ENCODE results near the gene RFFL. TPM values are rescaled to one million over a fixed set of nuclear protein-coding genes. Genes with fewer than 3 reads are reported as not detected.
A peak's percentile ranks its signal among the peaks of the same experiment; 100 is the strongest.
"Not testable (repeated sequence)": the region's sequence is repeated elsewhere in the genome, so short reads cannot be mapped to it uniquely, and the experiment has no call there.

RFFL gene
- total RNA-seq, 2 donors from 2014 or later: 33.8 to 56.6 TPM

DNA sequence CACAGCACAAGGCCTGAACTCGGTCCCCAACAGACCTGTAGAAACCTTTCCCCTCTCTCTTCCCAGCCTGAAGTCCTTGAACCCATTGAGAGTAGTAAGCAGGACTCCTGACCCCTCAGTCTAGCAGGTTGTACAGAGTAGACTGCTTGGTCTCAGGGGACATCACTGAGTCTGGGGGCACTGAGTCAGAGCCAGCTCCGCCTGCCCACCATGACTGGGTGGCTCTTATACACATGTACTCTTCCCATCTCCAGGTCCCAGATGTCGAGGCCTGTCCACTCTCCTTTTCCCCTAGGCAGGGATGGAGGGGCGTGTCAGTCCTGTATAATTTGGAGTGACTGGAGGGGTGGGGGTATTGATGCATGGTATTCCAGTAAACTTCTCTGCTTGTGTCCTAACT, 59.7 kb downstream of the RFFL start:
- no peak for DNase-seq
- Mint-ChIP-seq H3K4me1 (no peaks in the 10 kb centered on the region), H3K4me3 (no peak overlapping the region), H3K27me3 (ENCODE audit: insufficient read depth) (no peaks in the 10 kb centered on the region), H3K9me3 (no peaks in the 10 kb centered on the region), H3K36me3 (ENCODE audit: low read depth) (peaks cover 83% of the 10 kb centered on the region), H3K27ac (peak overlapping the region; percentile 74)
- no peaks in the 10 kb centered on the region for H3K27me3 ChIP-seq (ENCODE audit: control insufficient read depth, insufficient read depth, low read length, poor library complexity, severe bottlenecking)
- TF ChIP-seq, protein P1, sequence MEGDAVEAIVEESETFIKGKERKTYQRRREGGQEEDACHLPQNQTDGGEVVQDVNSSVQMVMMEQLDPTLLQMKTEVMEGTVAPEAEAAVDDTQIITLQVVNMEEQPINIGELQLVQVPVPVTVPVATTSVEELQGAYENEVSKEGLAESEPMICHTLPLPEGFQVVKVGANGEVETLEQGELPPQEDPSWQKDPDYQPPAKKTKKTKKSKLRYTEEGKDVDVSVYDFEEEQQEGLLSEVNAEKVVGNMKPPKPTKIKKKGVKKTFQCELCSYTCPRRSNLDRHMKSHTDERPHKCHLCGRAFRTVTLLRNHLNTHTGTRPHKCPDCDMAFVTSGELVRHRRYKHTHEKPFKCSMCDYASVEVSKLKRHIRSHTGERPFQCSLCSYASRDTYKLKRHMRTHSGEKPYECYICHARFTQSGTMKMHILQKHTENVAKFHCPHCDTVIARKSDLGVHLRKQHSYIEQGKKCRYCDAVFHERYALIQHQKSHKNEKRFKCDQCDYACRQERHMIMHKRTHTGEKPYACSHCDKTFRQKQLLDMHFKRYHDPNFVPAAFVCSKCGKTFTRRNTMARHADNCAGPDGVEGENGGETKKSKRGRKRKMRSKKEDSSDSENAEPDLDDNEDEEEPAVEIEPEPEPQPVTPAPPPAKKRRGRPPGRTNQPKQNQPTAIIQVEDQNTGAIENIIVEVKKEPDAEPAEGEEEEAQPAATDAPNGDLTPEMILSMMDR (conservative IDR thresholded peaks at IDR 0.05): no peak
- no peaks in the 10 kb centered on the region for H3K9me3 ChIP-seq (ENCODE audit: control insufficient read depth, low read length)
- no peak overlapping the region for H3K4me3 ChIP-seq (ENCODE audit: low read length)
- no peak overlapping the region for H3K27ac ChIP-seq (ENCODE audit: low read depth, low read length)
- no peaks in the 10 kb centered on the region for H3K4me1 ChIP-seq (ENCODE audit: control insufficient read depth, insufficient read depth, low read length)
- 97% methylated on average over 3 of the region's 4 CpGs; no CpG with 5 or more reads in 1 of the 2 experiments for WGBS, 2 experiments (ENCODE audit: insufficient coverage in 1 of 2, insufficient read length in 1 of 2)
- H3K9ac ChIP-seq (ENCODE audit: extremely low read depth, low read length, poor library complexity, severe bottlenecking): no peak overlapping the region
- H3K36me3 ChIP-seq (ENCODE audit: control insufficient read depth, insufficient read depth, low read length): peaks cover 78% of the 10 kb centered on the region

DNA sequence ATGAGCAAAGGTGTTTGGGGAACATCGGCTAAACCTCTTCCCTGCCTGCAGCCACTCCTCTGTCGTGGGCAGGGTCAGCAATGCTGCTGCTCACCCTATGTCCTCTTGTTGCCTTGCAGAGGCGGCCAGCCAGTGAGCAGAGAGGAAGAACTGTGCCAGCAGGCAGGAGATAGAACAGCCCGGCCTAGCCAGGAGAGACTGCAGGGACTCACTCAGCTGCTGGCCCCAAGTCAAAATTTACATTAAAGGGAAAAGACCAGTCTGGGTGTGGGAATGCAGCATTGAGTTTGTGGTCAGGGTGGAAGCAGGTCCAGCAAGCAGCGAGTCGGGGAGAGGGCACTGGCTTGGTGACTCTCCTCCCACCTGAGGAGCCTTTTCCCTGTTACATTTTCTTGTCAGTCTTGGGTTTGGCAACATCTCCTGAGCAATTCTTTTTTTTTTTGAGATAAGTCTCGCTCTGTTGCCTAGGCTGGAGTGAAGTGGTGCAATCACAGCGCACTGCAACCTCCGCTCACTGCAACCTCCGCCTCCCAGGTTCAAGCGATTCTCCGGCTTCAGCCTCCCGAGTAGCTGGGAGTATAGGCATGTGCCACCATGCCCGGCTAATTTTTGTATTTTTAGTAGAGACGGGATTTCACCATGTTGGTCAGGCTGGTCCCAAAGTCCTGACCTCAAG, 60.5 kb downstream of the RFFL start:
- Histone ChIP-seq H3K27ac (ENCODE audit: low read depth, low read length) (no peak overlapping the region), H3K9ac (ENCODE audit: extremely low read depth, low read length, poor library complexity, severe bottlenecking) (no peak overlapping the region), H3K27me3 (ENCODE audit: control insufficient read depth, insufficient read depth, low read length, poor library complexity, severe bottlenecking) (no peaks in the 10 kb centered on the region), H3K4me3 (ENCODE audit: low read length) (no peak overlapping the region), H3K36me3 (ENCODE audit: control insufficient read depth, insufficient read depth, low read length) (peaks cover 81% of the 10 kb centered on the region), H3K4me1 (ENCODE audit: control insufficient read depth, insufficient read depth, low read length) (no peaks in the 10 kb centered on the region), H3K9me3 (ENCODE audit: control insufficient read depth, low read length) (no peaks in the 10 kb centered on the region)
- TF ChIP-seq, protein P1 (conservative IDR thresholded peaks at IDR 0.05): no peak
- 93 to 96% methylated on average over 9 to 15 of the region's 15 CpGs for WGBS, 2 experiments (ENCODE audit: insufficient coverage in 1 of 2, insufficient read length in 1 of 2)
- no peak for DNase-seq
- Mint-ChIP-seq H3K9me3 (no peaks in the 10 kb centered on the region), H3K4me3 (no peak overlapping the region), H3K4me1 (no peaks in the 10 kb centered on the region), H3K27ac (peak overlapping the region; percentile 74), H3K36me3 (ENCODE audit: low read depth) (peaks cover 84% of the 10 kb centered on the region), H3K27me3 (ENCODE audit: insufficient read depth) (no peaks in the 10 kb centered on the region)

DNA sequence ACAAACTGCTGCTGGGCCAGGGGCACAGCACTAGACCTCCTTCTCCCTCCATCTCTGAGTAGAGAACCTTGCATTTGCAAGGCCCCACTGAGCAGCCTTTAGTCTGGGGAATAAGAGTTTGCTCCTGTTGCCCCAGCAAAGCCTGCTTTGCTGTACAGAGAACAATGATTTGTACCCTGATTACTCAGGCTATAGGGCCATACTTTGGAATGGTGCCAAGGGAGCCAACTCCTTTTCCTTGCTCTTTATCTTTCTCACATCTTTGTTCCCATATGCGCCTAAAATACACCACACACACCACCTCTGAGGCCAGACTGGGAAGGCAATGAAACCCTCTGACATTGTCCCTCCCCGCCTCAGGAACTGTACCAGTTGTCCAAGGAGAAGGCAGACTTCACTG, 62.0 kb downstream of the RFFL start:
- no peak overlapping the region for H3K9ac ChIP-seq (ENCODE audit: extremely low read depth, low read length, poor library complexity, severe bottlenecking)
- TF ChIP-seq, protein P1 (conservative IDR thresholded peaks at IDR 0.05): no peak
- Mint-ChIP-seq H3K4me1 (no peaks in the 10 kb centered on the region), H3K27ac (no peak overlapping the region), H3K9me3 (no peaks in the 10 kb centered on the region), H3K4me3 (no peak overlapping the region), H3K27me3 (ENCODE audit: insufficient read depth) (no peaks in the 10 kb centered on the region), H3K36me3 (ENCODE audit: low read depth) (peaks cover 80% of the 10 kb centered on the region)
- peaks cover 83% of the 10 kb centered on the region for H3K36me3 ChIP-seq (ENCODE audit: control insufficient read depth, insufficient read depth, low read length)
- 96 to 100% methylated on average over 1 to 2 of the region's 2 CpGs for WGBS, 2 experiments (ENCODE audit: insufficient coverage in 1 of 2, insufficient read length in 1 of 2)
- H3K27me3 ChIP-seq (ENCODE audit: control insufficient read depth, insufficient read depth, low read length, poor library complexity, severe bottlenecking): no peaks in the 10 kb centered on the region
- peak; percentile 23 for DNase-seq
- H3K4me1 ChIP-seq (ENCODE audit: control insufficient read depth, insufficient read depth, low read length): no peaks in the 10 kb centered on the region
- H3K4me3 ChIP-seq (ENCODE audit: low read length): no peak overlapping the region
- H3K27ac ChIP-seq (ENCODE audit: low read depth, low read length): no peak overlapping the region
- H3K9me3 ChIP-seq (ENCODE audit: control insufficient read depth, low read length): no peaks in the 10 kb centered on the region

DNA sequence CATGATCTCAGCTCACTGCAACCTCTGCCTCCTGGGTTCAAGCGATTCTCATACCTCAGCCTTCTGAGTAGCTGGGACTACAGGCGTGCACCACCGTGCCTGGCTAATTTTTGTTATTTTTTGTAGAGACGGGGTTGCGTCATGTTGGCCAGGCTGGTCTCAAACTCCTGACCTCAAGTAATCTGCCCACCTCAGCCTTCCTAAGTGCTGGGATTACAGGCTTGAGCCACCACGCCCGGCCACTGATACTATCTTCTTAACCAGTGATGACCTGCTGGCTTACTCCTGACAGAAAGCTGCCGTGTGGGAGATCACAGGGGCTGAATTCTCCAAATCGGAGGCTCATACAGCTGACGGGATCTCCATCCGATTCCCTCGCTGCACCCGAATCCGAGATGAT, 62.5 kb downstream of the RFFL start:
- peaks cover 84% of the 10 kb centered on the region for H3K36me3 Mint-ChIP-seq (ENCODE audit: low read depth)
- not testable (repeated sequence) for H3K27ac ChIP-seq (ENCODE audit: low read depth, low read length); H3K27me3 Mint-ChIP-seq (ENCODE audit: insufficient read depth); H3K4me1 Mint-ChIP-seq; H3K4me3 Mint-ChIP-seq; H3K4me1 ChIP-seq (ENCODE audit: control insufficient read depth, insufficient read depth, low read length); H3K9ac ChIP-seq (ENCODE audit: extremely low read depth, low read length, poor library complexity, severe bottlenecking); H3K4me3 ChIP-seq (ENCODE audit: low read length); H3K9me3 Mint-ChIP-seq; H3K9me3 ChIP-seq (ENCODE audit: control insufficient read depth, low read length); H3K27me3 ChIP-seq (ENCODE audit: control insufficient read depth, insufficient read depth, low read length, poor library complexity, severe bottlenecking); H3K27ac Mint-ChIP-seq
- WGBS, 2 experiments (ENCODE audit: insufficient coverage in 1 of 2, insufficient read length in 1 of 2): 93 to 94% methylated on average over 14 of the region's 14 CpGs
- H3K36me3 ChIP-seq (ENCODE audit: control insufficient read depth, insufficient read depth, low read length): peaks cover 83% of the 10 kb centered on the region
- peak; percentile 18 for DNase-seq
